Caki2 (cell line): ENCODE results near the gene ATF7IP2. TPM values are rescaled to one million over a fixed set of nuclear protein-coding genes. Genes with fewer than 3 reads are reported as not detected.

Experiments used
- DNase-seq: peaks from one replicate; pipeline ENCODE4 v3.0.0-alpha.2; 2015; ENCODE audit warnings: low read depth
- in situ Hi-C: cut with HindIII; loops from 2 replicates; pipeline ENCODE4 v1.10.0; 2016; ENCODE audit warnings: low sequenced_read_pairs, low pct_unique_long_range_greater_than_20kb, mixed read lengths
- total RNA-seq: library from RNA; depleted of rRNA; stranded (reverse); fragments of >200 nt; shearing (Covaris generic); gene quantifications from 2 replicates; pipeline ENCODE4 v1.2.3, GENCODE V29; 2014; ENCODE audit warnings: low replicate concordance; rRNA removed

The ATF7IP2 gene
- total RNA-seq, 1 experiment from 2014 or later = 12.9 TPM

GRCh38 chr16:10522966-10523365 lies 137.1 kb downstream of the ATF7IP2 start:
- no peak for DNase-seq
- in situ Hi-C loops = no loop called here

- in situ Hi-C loops = no loop called here
Measured at GRCh38 chr16:10525214-10525825, 139.5 kb downstream of the ATF7IP2 start.

GRCh38 chr16:10526962-10527361 lies 141.1 kb downstream of the ATF7IP2 start:
- in situ Hi-C loops = no loop called here
- DNase-seq = no peak

More at GRCh38 chr16:10525214-10525825, 139.5 kb downstream of the ATF7IP2 start:
- no peak for DNase-seq

- in situ Hi-C loops = no loop called here
- no peak for DNase-seq
Measured at GRCh38 chr16:10528635-10529034, 142.8 kb downstream of the ATF7IP2 start.

GRCh38 chr16:10529895-10530669 lies 144.2 kb downstream of the ATF7IP2 start:
- in situ Hi-C loops = no loop called here
- DNase-seq = no peak

GRCh38 chr16:10530685-10531084 lies 144.8 kb downstream of the ATF7IP2 start:
- DNase-seq = no peak
- in situ Hi-C loops = no loop called here

- no peak for DNase-seq
- in situ Hi-C loops = no loop called here
Measured at GRCh38 chr16:10531582-10531981, 145.7 kb downstream of the ATF7IP2 start.

Other genes with a start within 250 kb of the ATF7IP2 start
- not detected in 2 replicates for gene GRIN2A, start 203.6 kb upstream of the ATF7IP2 start, total RNA-seq
- 4.2 and 8.9 TPM in 2 replicates for gene EMP2, start 194.5 kb downstream of the ATF7IP2 start, total RNA-seq